GM12874 (cell line): ENCODE measurements around the gene PAPOLA.

Experiments
- CTCF ChIP-seq: IDR thresholded peaks from 2 replicates; pipeline ENCODE4 v1.5.1; 2011; ENCODE audit warnings: low read depth, mild to moderate bottlenecking, control low read depth, low read length, moderate library complexity; ENCODE audit not compliant: insufficient read depth

PAPOLA gene

GRCh38 chr14:96578619-96579018 is 76.4 kb downstream of the PAPOLA start:
- TF ChIP-seq CTCF, result no peak

GRCh38 chr14:96579358-96579757 is 77.2 kb downstream of the PAPOLA start:
- no peak for TF ChIP-seq CTCF

DNA sequence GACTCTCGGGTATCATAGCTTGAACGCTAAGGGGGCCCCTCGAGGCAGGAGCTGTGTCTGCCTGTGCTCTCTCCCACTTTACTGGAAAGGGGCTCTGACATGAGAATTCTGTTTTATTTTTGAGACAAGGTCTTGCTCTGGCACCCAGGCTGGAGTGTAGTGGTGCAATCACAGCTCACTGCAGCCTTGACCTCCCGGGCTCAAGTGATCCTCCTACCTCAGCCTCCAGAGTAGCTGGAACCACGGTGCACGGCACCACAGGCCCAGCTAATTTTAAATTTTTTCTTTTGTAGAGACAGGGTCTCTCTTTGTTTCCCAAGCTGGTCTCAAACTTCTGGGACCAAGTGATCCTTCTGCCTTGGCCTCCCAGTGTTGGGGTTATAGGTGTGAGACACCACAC is 77.7 kb downstream of the PAPOLA start:
- no peak for TF ChIP-seq CTCF

DNA sequence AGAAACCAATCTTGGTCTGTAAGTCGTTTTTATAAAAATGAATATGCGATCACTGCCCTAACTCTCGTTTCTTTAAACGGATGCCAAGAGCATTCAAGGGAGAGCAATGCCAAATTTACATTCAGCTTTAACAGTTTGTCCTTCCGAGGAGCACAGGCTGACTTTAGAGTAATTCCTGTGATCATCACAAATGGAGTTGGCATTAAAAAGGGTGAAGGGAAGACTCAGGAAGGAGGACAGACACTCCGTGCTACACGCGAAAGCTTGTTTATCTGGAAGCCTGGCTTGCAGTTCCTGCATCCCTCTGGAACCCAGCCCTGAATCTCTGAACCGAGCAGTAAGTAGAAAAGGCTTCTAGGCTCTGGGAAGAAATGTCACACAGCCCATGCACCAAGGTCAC is 78.4 kb downstream of the PAPOLA start:
- TF ChIP-seq CTCF, result no peak

GRCh38 chr14:96581026-96581425 is 78.8 kb downstream of the PAPOLA start:
- TF ChIP-seq CTCF, result no peak

GRCh38 chr14:96581902-96582301 is 79.7 kb downstream of the PAPOLA start:
- TF ChIP-seq CTCF, result no peak

DNA sequence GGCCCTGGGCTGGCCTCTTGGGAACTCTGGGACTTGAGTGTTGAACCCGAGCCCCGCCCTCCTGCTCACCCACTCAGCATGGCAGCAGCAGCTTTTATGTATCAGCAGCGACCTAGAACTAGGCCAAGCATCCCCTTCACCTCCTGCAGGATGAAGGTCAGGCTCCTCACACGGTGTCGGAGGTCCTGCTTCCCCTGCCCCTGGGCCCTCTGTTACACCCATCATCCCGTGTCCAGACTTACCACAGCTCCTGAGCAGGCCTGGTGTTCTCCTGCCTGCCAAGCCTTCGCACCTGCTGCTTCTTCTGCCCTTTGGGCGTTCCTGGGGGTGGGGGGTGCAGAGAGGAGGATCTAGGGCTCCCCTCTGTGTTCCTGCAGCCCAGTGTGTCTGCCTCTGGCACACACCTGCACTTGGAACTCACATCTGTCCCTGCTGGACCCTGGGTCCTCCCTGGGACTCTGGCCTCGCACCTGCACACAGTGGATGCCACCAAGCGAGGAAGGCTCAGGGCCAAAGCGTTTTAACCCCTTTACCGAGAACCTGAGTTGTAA is 80.3 kb downstream of the PAPOLA start:
- no peak for TF ChIP-seq CTCF
